ENCODE measurements around the gene TMEM53.

The TMEM53 gene

DNA sequence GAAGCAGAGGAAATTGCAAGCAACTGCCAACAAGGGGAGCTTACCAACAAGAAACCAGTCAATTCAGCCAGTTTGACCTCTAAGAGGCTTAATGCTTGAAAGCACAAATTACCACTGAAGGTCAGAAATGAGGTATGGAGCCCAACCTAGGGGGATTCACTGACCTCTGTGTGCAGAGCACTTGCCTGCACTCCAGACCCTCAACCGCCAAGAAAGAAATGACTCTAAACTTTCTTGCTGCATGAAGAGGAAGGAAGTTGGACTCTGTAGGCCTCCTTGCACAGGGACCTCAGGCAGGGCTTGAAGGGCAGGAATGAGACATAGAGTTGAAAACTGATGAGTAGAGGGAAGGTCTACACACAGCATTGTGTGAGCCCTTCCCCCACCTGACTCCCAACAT lies 10.2 kb upstream of the TMEM53 start:
- TF ChIP-seq BHLHE40 (IDR thresholded peaks at IDR 0.05; ENCODE audit: borderline replicate concordance) (no peak), CTBP1 (IDR thresholded peaks at IDR 0.05; ENCODE audit: borderline replicate concordance) (no peak), FOXA1 (IDR thresholded peaks at IDR 0.05) (no peak), FOXM1 (IDR thresholded peaks at IDR 0.05; ENCODE audit: borderline replicate concordance) (no peak), ELF4 (IDR thresholded peaks at IDR 0.05) (no peak), HDGF (IDR thresholded peaks at IDR 0.05; ENCODE audit: borderline replicate concordance) (no peak)
- POLR2A ChIA-PET, result interaction anchor here (0.7 kb wide), 1 partner anchor 37 kb away, joined by 4 read pairs; no protein-coding TSS in a partner anchor
- DNase-seq (ENCODE audit: extremely low spot score), result no peak
- CTCF ChIA-PET, result no interaction called here

DNA sequence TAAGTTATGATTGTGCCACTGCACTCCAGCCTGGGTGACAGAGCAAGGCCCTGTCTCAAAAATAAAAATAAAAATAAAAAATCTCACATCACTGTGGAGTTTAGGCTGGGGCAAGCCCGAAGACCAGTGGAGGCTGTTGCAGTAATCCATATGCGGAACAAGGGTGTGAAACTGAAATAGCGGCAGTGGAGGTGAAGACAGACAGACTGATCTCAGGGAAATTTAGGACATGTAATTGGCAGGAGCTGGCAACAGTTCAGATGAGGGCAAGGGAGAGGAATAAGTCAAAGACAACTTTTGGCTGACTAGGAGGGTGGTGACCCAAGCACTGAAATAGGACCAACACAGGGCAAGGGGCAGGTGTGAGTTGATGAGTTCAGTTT lies 8.6 kb upstream of the TMEM53 start:
- CTCF ChIA-PET, result no interaction called here

DNA sequence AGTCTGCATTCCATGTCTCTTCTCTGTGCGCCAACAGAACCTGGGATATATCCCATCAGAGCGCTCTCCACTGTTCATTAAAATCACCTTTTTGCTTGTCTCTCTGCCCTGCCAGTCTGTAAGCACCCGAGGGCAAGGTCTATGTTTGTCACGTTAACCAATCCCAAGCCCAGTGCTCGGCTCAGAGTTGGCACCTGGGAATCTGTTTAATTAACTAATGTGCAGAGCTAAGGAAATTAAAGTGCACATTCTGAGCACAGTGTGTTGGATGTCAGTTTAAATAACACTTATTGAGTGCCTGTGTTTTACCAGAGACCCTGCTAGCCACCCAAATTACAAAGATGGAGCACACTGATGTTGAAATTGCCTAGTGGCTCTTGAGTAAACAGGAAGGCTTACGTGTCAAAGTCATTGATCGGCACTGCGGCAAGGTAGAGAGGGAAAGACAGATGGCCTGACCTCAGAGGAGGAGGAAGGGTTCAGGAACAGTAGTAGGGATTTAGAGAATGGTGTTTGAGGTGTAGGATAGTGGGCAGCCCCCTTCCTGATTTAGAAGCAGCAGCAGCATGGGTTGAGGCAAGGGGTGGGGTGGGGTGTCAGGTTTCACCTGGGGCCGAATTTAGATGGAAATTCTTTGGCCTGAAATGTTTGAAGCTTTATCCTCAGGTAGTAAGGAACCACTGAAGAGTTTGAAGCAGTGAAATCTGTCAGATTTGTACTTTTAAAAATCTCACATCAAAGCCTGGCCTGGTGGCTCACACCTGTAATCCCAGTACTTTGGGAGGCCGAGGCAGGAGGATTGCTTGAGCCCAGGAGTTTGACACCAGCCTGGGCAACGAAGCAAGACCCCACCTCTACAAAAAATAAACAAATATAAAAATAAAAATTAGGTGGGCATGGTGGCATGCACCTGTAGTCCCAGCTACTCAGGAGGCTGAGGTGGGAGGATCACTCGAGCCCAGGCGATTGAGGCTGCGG lies 7.9 kb upstream of the TMEM53 start:
- ChIA-PET CTCF (no interaction called here), POLR2A (no interaction called here)
- TF ChIP-seq FOXM1 (IDR thresholded peaks at IDR 0.05; ENCODE audit: borderline replicate concordance), result no peak
- TF ChIP-seq LEF1 (IDR thresholded peaks at IDR 0.05; ENCODE audit: borderline replicate concordance), result no peak
- no peak for TF ChIP-seq NFRKB (IDR thresholded peaks at IDR 0.05)
- no peak for TF ChIP-seq BHLHE40 (IDR thresholded peaks at IDR 0.05; ENCODE audit: borderline replicate concordance)
- no peak for TF ChIP-seq ZNF384 (IDR thresholded peaks at IDR 0.05)
- no peak for TF ChIP-seq L3MBTL2 (conservative IDR thresholded peaks at IDR 0.05)
- no peak for TF ChIP-seq FOXK2 (IDR thresholded peaks at IDR 0.05)
- TF ChIP-seq FOXA1 (IDR thresholded peaks at IDR 0.05), result no peak
- TF ChIP-seq, protein P1, sequence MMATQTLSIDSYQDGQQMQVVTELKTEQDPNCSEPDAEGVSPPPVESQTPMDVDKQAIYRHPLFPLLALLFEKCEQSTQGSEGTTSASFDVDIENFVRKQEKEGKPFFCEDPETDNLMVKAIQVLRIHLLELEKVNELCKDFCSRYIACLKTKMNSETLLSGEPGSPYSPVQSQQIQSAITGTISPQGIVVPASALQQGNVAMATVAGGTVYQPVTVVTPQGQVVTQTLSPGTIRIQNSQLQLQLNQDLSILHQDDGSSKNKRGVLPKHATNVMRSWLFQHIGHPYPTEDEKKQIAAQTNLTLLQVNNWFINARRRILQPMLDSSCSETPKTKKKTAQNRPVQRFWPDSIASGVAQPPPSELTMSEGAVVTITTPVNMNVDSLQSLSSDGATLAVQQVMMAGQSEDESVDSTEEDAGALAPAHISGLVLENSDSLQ (IDR thresholded peaks at IDR 0.05), result no peak
- no peak for TF ChIP-seq TARDBP (IDR thresholded peaks at IDR 0.05)
- no peak for TF ChIP-seq SP1 (IDR thresholded peaks at IDR 0.05)
- no peak for TF ChIP-seq ARNT (IDR thresholded peaks at IDR 0.05)
- DNase-seq (ENCODE audit: extremely low spot score), result no peak

More for the DNA sequence above, 8.6 kb upstream of the TMEM53 start:
- TF ChIP-seq HDGF (IDR thresholded peaks at IDR 0.05; ENCODE audit: borderline replicate concordance) (no peak), ARNT (IDR thresholded peaks at IDR 0.05) (no peak), TARDBP (IDR thresholded peaks at IDR 0.05) (no peak), CTBP1 (IDR thresholded peaks at IDR 0.05; ENCODE audit: borderline replicate concordance) (no peak), ELF4 (IDR thresholded peaks at IDR 0.05) (no peak), BHLHE40 (IDR thresholded peaks at IDR 0.05; ENCODE audit: borderline replicate concordance) (no peak), SP1 (IDR thresholded peaks at IDR 0.05) (no peak), FOXA1 (IDR thresholded peaks at IDR 0.05) (no peak), FOXM1 (IDR thresholded peaks at IDR 0.05; ENCODE audit: borderline replicate concordance) (no peak), L3MBTL2 (conservative IDR thresholded peaks at IDR 0.05) (no peak), NFRKB (IDR thresholded peaks at IDR 0.05) (no peak), ZNF384 (IDR thresholded peaks at IDR 0.05) (no peak)
- TF ChIP-seq, protein P1 (IDR thresholded peaks at IDR 0.05), result no peak
- no peak for DNase-seq (ENCODE audit: extremely low spot score)
- POLR2A ChIA-PET, result interaction anchor here (1.4 kb wide), 1 partner anchor 8 kb away, joined by 7 read pairs; the partner anchor contains the start of genes ARMH1 and TMEM53

DNA sequence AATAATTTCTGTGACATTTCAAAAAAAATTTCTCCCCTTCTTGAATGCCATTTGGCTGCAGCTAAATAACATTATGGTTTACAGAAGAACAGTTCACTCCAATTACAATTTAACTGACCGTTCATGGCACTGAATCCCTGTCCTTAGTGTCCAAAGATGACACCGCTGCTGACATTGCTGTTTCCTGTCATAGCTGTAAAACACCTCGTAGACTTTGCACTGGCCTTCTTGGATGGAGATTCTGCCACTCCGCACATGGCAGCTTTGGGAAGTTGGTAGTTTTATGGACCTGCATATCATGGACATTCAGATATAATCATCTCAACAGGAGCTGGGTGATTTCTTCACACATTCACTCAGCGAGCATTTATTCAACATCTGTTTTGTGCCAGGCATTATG lies 5.2 kb upstream of the TMEM53 start:
- TF ChIP-seq FOXA1 (IDR thresholded peaks at IDR 0.05), result no peak
- DNase-seq (ENCODE audit: extremely low spot score), result no peak
- CTCF ChIA-PET, result no interaction called here
- POLR2A ChIA-PET, result no interaction called here

DNA sequence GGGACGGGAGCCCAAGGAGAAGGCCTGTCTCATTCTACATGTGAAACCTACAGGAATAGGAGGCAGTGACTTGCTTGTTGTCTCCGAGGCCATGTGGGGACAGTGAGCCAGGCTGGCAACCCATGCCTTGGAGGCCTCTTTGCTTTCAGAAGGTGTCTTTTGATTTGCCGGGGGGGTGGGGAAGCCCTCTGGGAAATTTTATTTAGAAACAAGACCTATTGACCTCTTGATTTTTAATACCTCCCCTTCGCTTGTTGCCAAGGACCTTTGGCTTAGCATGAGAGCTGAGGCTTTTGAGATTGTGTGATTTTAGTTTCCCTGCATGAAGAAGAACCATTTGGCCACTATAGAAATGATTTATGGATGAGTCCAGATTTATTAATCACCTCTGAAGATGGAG lies 4.3 kb upstream of the TMEM53 start:
- ChIA-PET CTCF (no interaction called here), POLR2A (no interaction called here)
- TF ChIP-seq, protein P1 (IDR thresholded peaks at IDR 0.05), result no peak
- no peak for TF ChIP-seq LEF1 (IDR thresholded peaks at IDR 0.05; ENCODE audit: borderline replicate concordance)
- no peak for TF ChIP-seq HDGF (IDR thresholded peaks at IDR 0.05; ENCODE audit: borderline replicate concordance)
- no peak for TF ChIP-seq BHLHE40 (IDR thresholded peaks at IDR 0.05; ENCODE audit: borderline replicate concordance)
- no peak for TF ChIP-seq FOXM1 (IDR thresholded peaks at IDR 0.05; ENCODE audit: borderline replicate concordance)
- TF ChIP-seq ELF4 (IDR thresholded peaks at IDR 0.05), result no peak
- no peak for TF ChIP-seq ZNF384 (IDR thresholded peaks at IDR 0.05)
- TF ChIP-seq CTBP1 (IDR thresholded peaks at IDR 0.05; ENCODE audit: borderline replicate concordance), result no peak
- TF ChIP-seq FOXK2 (IDR thresholded peaks at IDR 0.05), result no peak
- TF ChIP-seq SUZ12 (IDR thresholded peaks at IDR 0.05), result no peak
- TF ChIP-seq NFRKB (IDR thresholded peaks at IDR 0.05), result no peak
- no peak for TF ChIP-seq ARNT (IDR thresholded peaks at IDR 0.05)
- TF ChIP-seq L3MBTL2 (conservative IDR thresholded peaks at IDR 0.05), result no peak
- DNase-seq (ENCODE audit: extremely low spot score), result no peak

DNA sequence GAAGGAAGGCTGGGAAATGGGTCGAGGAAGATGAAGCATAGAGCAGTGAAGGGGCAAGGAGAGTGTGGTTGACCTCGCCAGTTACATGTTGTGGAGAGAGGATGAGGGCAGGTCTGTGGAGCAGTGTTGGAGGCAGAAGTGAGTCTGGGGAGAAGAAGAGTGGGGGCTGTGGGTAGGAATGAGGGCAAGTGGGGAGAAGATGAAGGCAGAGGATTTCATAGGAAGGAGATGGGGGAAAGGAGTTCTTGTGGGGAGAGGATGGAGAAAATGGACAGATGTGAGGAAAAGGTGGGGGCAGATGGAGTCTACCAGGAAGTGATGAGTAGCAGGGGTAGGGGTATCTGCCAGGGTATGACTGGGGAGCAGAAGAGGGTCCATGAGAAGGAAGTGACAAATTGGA lies 3.8 kb upstream of the TMEM53 start:
- TF ChIP-seq LEF1 (IDR thresholded peaks at IDR 0.05; ENCODE audit: borderline replicate concordance) (no peak), NFRKB (IDR thresholded peaks at IDR 0.05) (no peak), FOXM1 (IDR thresholded peaks at IDR 0.05; ENCODE audit: borderline replicate concordance) (no peak), TARDBP (IDR thresholded peaks at IDR 0.05) (no peak), ELF4 (IDR thresholded peaks at IDR 0.05) (no peak), ZNF384 (IDR thresholded peaks at IDR 0.05) (no peak), SUZ12 (IDR thresholded peaks at IDR 0.05) (no peak), ARNT (IDR thresholded peaks at IDR 0.05) (no peak), SP1 (IDR thresholded peaks at IDR 0.05) (no peak), FOXK2 (IDR thresholded peaks at IDR 0.05) (no peak), HDGF (IDR thresholded peaks at IDR 0.05; ENCODE audit: borderline replicate concordance) (no peak), FOXA1 (IDR thresholded peaks at IDR 0.05) (no peak), BHLHE40 (IDR thresholded peaks at IDR 0.05; ENCODE audit: borderline replicate concordance) (no peak), CTBP1 (IDR thresholded peaks at IDR 0.05; ENCODE audit: borderline replicate concordance) (no peak)
- TF ChIP-seq, protein P1 (IDR thresholded peaks at IDR 0.05), result no peak
- POLR2A ChIA-PET, result no interaction called here
- CTCF ChIA-PET, result interaction anchor here (0.7 kb wide), 1 partner anchor 42 kb away, joined by 4 read pairs; no protein-coding TSS in a partner anchor
- no peak for DNase-seq (ENCODE audit: extremely low spot score)
